Mesodermal cell (in vitro differentiated cells): ENCODE measurements around the gene FXR2.

Source experiments
- H3K27ac ChIP-seq: 2 replicates; pipeline ENCODE4 v1.7.0; 2013; ENCODE audit warnings: mild to moderate bottlenecking, low read depth, low read length, moderate library complexity; ENCODE audit not compliant: severe bottlenecking
- H3K36me3 ChIP-seq: 2 replicates; pipeline ENCODE4 v1.7.1; 2013; ENCODE audit warnings: mild to moderate bottlenecking, low read length, moderate library complexity; ENCODE audit not compliant: control insufficient read depth, insufficient read depth
- H3K4me1 ChIP-seq: one replicate; pipeline ENCODE4 v1.7.1; 2013; ENCODE audit warnings: mild to moderate bottlenecking, low read length; ENCODE audit not compliant: insufficient read depth, control insufficient read depth, poor library complexity, severe bottlenecking
- H3K4me3 ChIP-seq: 2 replicates; pipeline ENCODE4 v1.7.0; 2013; ENCODE audit warnings: low read length, control low read depth, mild to moderate bottlenecking; ENCODE audit not compliant: insufficient read depth, poor library complexity, severe bottlenecking; ENCODE audit errors: extremely low read depth
- H3K9me3 ChIP-seq: 2 replicates; pipeline ENCODE4 v1.7.1; 2013; ENCODE audit warnings: mild to moderate bottlenecking, low read length, moderate library complexity; ENCODE audit not compliant: control insufficient read depth
- WGBS, 2 experiments: methylation state at CpG; one replicate each; pipeline ENCODE4 v1.1.5; 2013; ENCODE audit warnings: missing lambda C conversion rate in 2 of 2; ENCODE audit not compliant: insufficient coverage in 2 of 2; 5-methylcytosine and 5-hydroxymethylcytosine counted together

The FXR2 gene

GRCh38 chr17:7557147-7557764, 57.4 kb downstream of the FXR2 start:
- Histone ChIP-seq H3K27ac (no peak overlapping the region), H3K9me3 (no peaks in the 10 kb centered on the region), H3K4me3 (no peak overlapping the region), H3K4me1 (peaks cover 10% of the 10 kb centered on the region), H3K36me3 (no peaks in the 10 kb centered on the region)
- WGBS, 2 experiments: 82 to 84% methylated on average over 14 to 18 of the region's 19 CpGs

DNA sequence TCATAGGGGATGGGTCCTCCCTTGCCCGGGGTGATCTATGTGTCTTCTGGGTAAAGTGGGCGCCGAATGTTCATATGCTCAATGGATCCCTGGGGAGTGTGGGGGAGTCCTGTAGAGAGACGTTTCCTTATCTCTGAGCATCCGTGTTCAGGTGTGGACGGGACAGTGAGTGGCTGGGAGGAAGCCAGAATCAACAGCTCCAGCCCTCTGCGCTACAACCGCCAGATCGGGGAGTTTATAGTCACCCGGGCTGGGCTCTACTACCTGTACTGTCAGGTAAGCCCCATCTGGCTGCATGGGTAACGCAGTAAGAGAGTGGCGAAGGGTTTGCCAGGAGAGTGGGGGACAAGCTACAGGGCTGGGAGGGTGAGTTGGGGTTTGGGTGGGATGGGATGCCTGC, 58.1 kb downstream of the FXR2 start:
- no peak overlapping the region for H3K27ac ChIP-seq
- peaks cover 10% of the 10 kb centered on the region for H3K4me1 ChIP-seq
- 94 to 97% methylated on average over 7 to 11 of the region's 12 CpGs for WGBS, 2 experiments
- no peaks in the 10 kb centered on the region for H3K9me3 ChIP-seq
- no peaks in the 10 kb centered on the region for H3K36me3 ChIP-seq
- no peak overlapping the region for H3K4me3 ChIP-seq

DNA sequence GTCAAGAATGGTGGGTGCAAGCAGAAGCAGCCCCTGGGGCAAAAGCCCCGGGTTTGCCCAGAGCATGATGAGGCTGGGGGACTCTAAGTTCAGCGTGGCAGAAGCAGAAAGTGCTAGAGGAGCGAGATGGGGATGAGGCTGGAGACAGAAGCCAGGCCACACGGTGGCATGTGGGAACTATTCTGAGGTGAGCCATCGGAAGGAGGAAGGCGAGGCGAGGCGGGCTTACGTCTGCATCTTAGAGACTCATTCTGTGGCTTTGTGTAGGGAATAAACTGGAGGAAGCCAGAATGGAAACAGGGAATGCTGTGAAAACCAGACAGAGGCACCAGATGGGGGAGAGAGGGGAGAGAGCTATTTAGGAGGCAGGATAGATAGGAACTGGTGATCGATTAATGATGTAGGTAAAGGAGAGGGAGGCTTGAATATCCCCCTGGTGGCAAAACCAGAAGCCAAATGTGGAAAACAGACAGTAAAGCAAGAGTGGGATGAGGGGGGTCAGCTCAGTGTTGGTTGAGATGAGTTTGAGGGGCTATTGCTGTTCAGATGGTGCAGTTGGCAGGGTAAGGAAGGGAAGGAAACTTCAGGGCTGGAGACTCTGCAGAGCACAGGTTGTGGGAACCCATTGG, 59.3 kb downstream of the FXR2 start:
- no peak overlapping the region for H3K27ac ChIP-seq
- no peak overlapping the region for H3K4me3 ChIP-seq
- no peaks in the 10 kb centered on the region for H3K9me3 ChIP-seq
- H3K4me1 ChIP-seq: peaks cover 10% of the 10 kb centered on the region
- H3K36me3 ChIP-seq: no peaks in the 10 kb centered on the region
- 58 to 68% methylated on average over 10 of the region's 10 CpGs for WGBS, 2 experiments

GRCh38 chr17:7553356-7553755, 61.3 kb downstream of the FXR2 start:
- no peaks in the 10 kb centered on the region for H3K36me3 ChIP-seq
- peaks cover 9% of the 10 kb centered on the region for H3K4me1 ChIP-seq
- no peaks in the 10 kb centered on the region for H3K9me3 ChIP-seq
- no peak overlapping the region for H3K4me3 ChIP-seq
- 80% methylated on average over 1 of the region's 1 CpG; no CpG with 5 or more reads in 1 of the 2 experiments for WGBS, 2 experiments
- no peak overlapping the region for H3K27ac ChIP-seq

- WGBS, 2 experiments: 88 to 91% methylated on average over 6 of the region's 6 CpGs
- Histone ChIP-seq H3K4me3 (no peak overlapping the region), H3K36me3 (no peaks in the 10 kb centered on the region), H3K27ac (no peak overlapping the region), H3K4me1 (peaks cover 4% of the 10 kb centered on the region), H3K9me3 (no peaks in the 10 kb centered on the region)
These were observed 62.1 kb downstream of the FXR2 start for GRCh38 chr17:7552621-7553051.

DNA sequence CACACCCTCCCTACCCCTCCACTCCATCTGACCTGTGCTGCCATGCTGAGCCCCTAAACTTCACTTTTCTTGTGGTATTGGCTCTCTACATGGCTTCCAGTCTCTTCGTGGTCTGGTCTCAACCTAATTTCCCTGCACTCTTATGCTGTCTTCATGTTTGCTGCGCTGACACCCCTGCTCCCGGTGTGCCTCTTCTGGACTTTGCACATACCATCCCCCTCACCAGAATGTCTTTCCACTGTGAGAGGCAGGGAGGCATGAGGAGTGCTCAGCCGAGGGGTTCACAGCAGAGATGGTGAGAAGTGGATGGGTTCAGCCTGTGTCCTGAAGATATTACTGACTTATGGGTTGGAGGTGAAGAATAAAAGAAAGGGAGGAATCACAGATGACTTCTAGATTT, 63.3 kb downstream of the FXR2 start:
- Histone ChIP-seq H3K27ac (no peak overlapping the region), H3K4me1 (no peaks in the 10 kb centered on the region), H3K9me3 (no peaks in the 10 kb centered on the region), H3K36me3 (no peaks in the 10 kb centered on the region), H3K4me3 (no peak overlapping the region)
- 87 to 90% methylated on average over 1 to 3 of the region's 4 CpGs for WGBS, 2 experiments

DNA sequence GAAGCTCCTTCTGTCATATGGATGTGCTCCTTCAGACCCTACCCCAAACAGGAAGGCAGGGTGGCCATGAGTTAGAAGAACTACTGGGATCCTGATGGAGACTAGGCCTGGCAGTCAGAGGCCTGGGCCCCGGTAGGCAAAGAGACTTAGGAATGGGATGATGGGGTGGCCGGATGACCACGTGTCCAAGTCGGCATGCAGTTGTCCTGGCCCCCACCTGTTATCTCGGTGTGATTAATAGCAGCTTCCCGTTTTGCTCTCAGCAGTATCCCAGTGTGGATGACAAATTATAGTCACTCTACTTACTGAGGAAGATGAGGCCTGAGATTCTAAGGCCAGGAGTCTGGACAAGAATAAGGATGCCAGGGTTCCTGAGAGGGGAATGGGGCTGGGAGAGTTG, 64.4 kb downstream of the FXR2 start:
- 90 to 97% methylated on average over 5 to 6 of the region's 6 CpGs for WGBS, 2 experiments
- Histone ChIP-seq H3K36me3 (no peaks in the 10 kb centered on the region), H3K4me1 (no peaks in the 10 kb centered on the region), H3K4me3 (no peak overlapping the region), H3K9me3 (no peaks in the 10 kb centered on the region), H3K27ac (no peak overlapping the region)

- no peaks in the 10 kb centered on the region for H3K9me3 ChIP-seq
- 83 to 84% methylated on average over 18 to 20 of the region's 20 CpGs for WGBS, 2 experiments
- no peaks in the 10 kb centered on the region for H3K4me1 ChIP-seq
- H3K4me3 ChIP-seq: peak overlapping the region; percentile 48
- no peaks in the 10 kb centered on the region for H3K36me3 ChIP-seq
- no peak overlapping the region for H3K27ac ChIP-seq
These were observed 65.2 kb downstream of the FXR2 start for GRCh38 chr17:7549401-7550055.

GRCh38 chr17:7548585-7549400, 65.9 kb downstream of the FXR2 start, which contains the start of gene TNFSF12:
Gene TNFSF12, plus strand, starts transcription at chr17:7549058. Its CDS starts 96 bp downstream, at chr17:7549154.
- Histone ChIP-seq H3K9me3 (no peaks in the 10 kb centered on the region), H3K4me1 (no peaks in the 10 kb centered on the region), H3K36me3 (no peaks in the 10 kb centered on the region), H3K4me3 (peak within 1 kb of the TSS; percentile 48), H3K27ac (no peak within 1 kb of the TSS)
- 10 to 12% methylated on average over 21 to 36 of the region's 65 CpGs for WGBS, 2 experiments

DNA sequence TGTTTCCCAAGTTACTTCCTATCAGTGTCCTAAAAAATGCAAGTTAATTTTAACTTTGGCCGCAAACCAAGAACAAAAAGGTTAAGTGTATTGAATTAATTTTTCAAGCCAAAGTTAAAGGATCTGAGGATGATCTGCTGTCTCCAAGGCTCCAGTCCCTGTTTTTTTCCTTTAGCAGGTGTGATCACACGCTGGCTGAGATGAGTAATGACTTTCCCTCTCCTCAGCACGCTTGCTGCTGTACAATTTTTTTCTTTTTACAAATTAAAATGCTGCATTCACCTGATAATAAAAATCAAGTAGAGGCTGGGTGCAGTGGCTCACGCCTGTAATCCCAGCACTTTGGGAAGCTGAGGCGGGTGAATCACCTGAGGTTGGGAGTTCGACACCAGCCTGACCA, 69.8 kb downstream of the FXR2 start:
- Histone ChIP-seq H3K9me3 (no peaks in the 10 kb centered on the region), H3K27ac (no peak overlapping the region), H3K36me3 (no peaks in the 10 kb centered on the region), H3K4me1 (no peaks in the 10 kb centered on the region), H3K4me3 (no peak overlapping the region)
- WGBS, 2 experiments: 72 to 100% methylated on average over 4 to 6 of the region's 6 CpGs
